Activated T-cell treated with anti-CD3 and anti-CD28 coated beads for 48 hours (primary cell): ENCODE results near the gene EXOC8.
"Not testable (repeated sequence)": the region's sequence is repeated elsewhere in the genome, so short reads cannot be mapped to it uniquely, and the experiment has no call there.

Experiments
- DNase-seq: peaks from one replicate; pipeline ENCODE4 v3.0.0-alpha.2; 2020; ENCODE audit warnings: low read depth

The EXOC8 gene

GRCh38 chr1:231351816-231352215, 14.2 kb upstream of the EXOC8 start:
- no peak for DNase-seq

GRCh38 chr1:231348856-231349255, 11.2 kb upstream of the EXOC8 start:
- not testable (repeated sequence) for DNase-seq

- DNase-seq = no peak
Observed at GRCh38 chr1:231348442-231348841, 10.8 kb upstream of the EXOC8 start.

- DNase-seq = no peak
Observed at GRCh38 chr1:231347961-231348360, 10.3 kb upstream of the EXOC8 start.

GRCh38 chr1:231340328-231341013, 2.8 kb upstream of the EXOC8 start:
- DNase-seq = no peak

- no peak for DNase-seq
Observed at GRCh38 chr1:231338270-231339128, 847 bp upstream of the EXOC8 start, which contains the start of gene SPRTN. TSS of gene SPRTN (plus strand) at chr1:231338293. CDS start at chr1:231338384, 91 bp downstream.

GRCh38 chr1:231337043-231337471, 595 bp downstream of the EXOC8 start:
- no peak for DNase-seq

GRCh38 chr1:231335663-231336602, 1.7 kb downstream of the EXOC8 start:
- DNase-seq = no peak

- DNase-seq = no peak
Observed at GRCh38 chr1:231334952-231335351, 2.7 kb downstream of the EXOC8 start.

GRCh38 chr1:231334079-231334666, 3.5 kb downstream of the EXOC8 start:
- no peak for DNase-seq

GRCh38 chr1:231332761-231333160, 4.9 kb downstream of the EXOC8 start:
- DNase-seq = no peak

GRCh38 chr1:231329483-231329882, 8.2 kb downstream of the EXOC8 start:
- no peak for DNase-seq

GRCh38 chr1:231327617-231328016, 10.0 kb downstream of the EXOC8 start:
- DNase-seq = no peak

- no peak for DNase-seq
Observed at GRCh38 chr1:231326248-231326647, 11.4 kb downstream of the EXOC8 start.

GRCh38 chr1:231324660-231325059, 13.0 kb downstream of the EXOC8 start:
- DNase-seq = no peak

GRCh38 chr1:231322880-231323530, 14.6 kb downstream of the EXOC8 start:
- no peak for DNase-seq

GRCh38 chr1:231319080-231319479, 18.6 kb downstream of the EXOC8 start:
- DNase-seq = no peak

- DNase-seq = no peak
Observed at GRCh38 chr1:231318568-231318967, 19.1 kb downstream of the EXOC8 start.

- no peak for DNase-seq
Observed at GRCh38 chr1:231318015-231318355, 19.7 kb downstream of the EXOC8 start.

GRCh38 chr1:231317306-231318014, 20.2 kb downstream of the EXOC8 start:
- no peak for DNase-seq

- DNase-seq = peak; percentile 32
Observed at GRCh38 chr1:231315887-231316286, 21.8 kb downstream of the EXOC8 start.
